K562 (cell line): ENCODE data around the gene SECISBP2. TPM values are rescaled to one million over a fixed set of nuclear protein-coding genes. Genes with fewer than 3 reads are reported as not detected.

ENCODE experiments used
- ATAC-seq: fragments of 200-7000 bp; cut with Tn5 transposase; 3 replicates; pipeline ENCODE4 v1.9.1; 2020; ENCODE audit warnings: moderate library complexity
- BruUV-seq: library from RNA; stranded (reverse); fragments of 400-500 nt; replicated peaks from 2 replicates; lab custom pipeline; 2021; lab: Mats Ljungman, UMichigan
- CTCF ChIA-PET: fragments of 300-600 bp; formaldehyde crosslinking; extraction: SDS; loops from one replicate; lab custom pipeline; 2021; ENCODE audit warnings: low intra/inter-chr PET ratio; lab: Yijun Ruan, JAX
- POLR2A ChIA-PET: fragments of 300-600, 350-650 bp; sonication (Branson Sonifier 250); formaldehyde crosslinking; extraction: SDS; loops from one replicate; lab custom pipeline; 2021; ENCODE audit warnings: antibody characterized with exemption, inconsistent platforms; lab: Yijun Ruan, JAX
- DNase-seq, 4 experiments: peaks; one replicate each; pipeline versions ENCODE4 v3.0.0 to v3.0.0-alpha.2; 2011 to 2018; ENCODE audit warnings: low spot score in 3 of 4, mixed read lengths in 3 of 4; ENCODE audit errors: extremely low read depth in 1 of 4
- FAIRE-seq: peaks from 2 replicates; lab custom pipeline; 2011; peaks lifted over from hg19 to GRCh38; lab: Jason Lieb, UNC
- H2AFZ ChIP-seq: 2 replicates; pipeline ENCODE4 v1.6.0; 2011; ENCODE audit warnings: low read depth, low read length, control low read depth, inconsistent platforms
- H3K27ac ChIP-seq: fragments of 200-600 bp; 3 replicates; pipeline ENCODE4 v1.8.0; 2011; ENCODE audit warnings: low read depth, mild to moderate bottlenecking, control low read depth, inconsistent platforms, low read length, moderate library complexity, mixed read lengths; ENCODE audit errors: extremely low read depth
- H3K27me3 ChIP-seq, 2 experiments: fragments of 300-600 bp in 1 of 2; 2 replicates in 1 of 2; 3 replicates in 1 of 2; pipeline versions ENCODE4 v1.6.0 to v1.8.0; 2011; ENCODE audit warnings: inconsistent platforms in 2 of 2, low read length in 2 of 2, mild to moderate bottlenecking in 1 of 2, mixed read lengths in 1 of 2, moderate library complexity in 1 of 2; ENCODE audit not compliant: control insufficient read depth in 2 of 2, insufficient read depth in 2 of 2
- H3K36me3 ChIP-seq: fragments of 300-600 bp; 3 replicates; pipeline ENCODE4 v1.8.0; 2011; ENCODE audit warnings: mild to moderate bottlenecking, low read length, inconsistent platforms; ENCODE audit not compliant: control insufficient read depth, insufficient read depth
- H3K4me1 ChIP-seq, 2 experiments: fragments of 200-600 bp in 1 of 2; replicated peaks in 1 of 2; 2 replicates in 1 of 2; 3 replicates in 1 of 2; pipeline versions ENCODE4 v1.5.1 to v1.8.0; 2011; ENCODE audit warnings: inconsistent platforms in 2 of 2, low read length in 2 of 2, mild to moderate bottlenecking in 1 of 2, mixed read lengths in 1 of 2, moderate library complexity in 1 of 2; ENCODE audit not compliant: control insufficient read depth in 2 of 2, insufficient read depth in 2 of 2
- H3K4me2 ChIP-seq: 2 replicates; pipeline ENCODE4 v1.6.1; 2011; ENCODE audit warnings: low read length, control low read depth, inconsistent platforms, mixed read lengths; ENCODE audit not compliant: insufficient read depth
- H3K4me3 ChIP-seq: fragments of 200-600 bp; sonication (generic), shearing (Covaris generic); 2 replicates; pipeline ENCODE4 v1.5.1; 2016; ENCODE audit warnings: control low read depth, inconsistent platforms
- H3K79me2 ChIP-seq: fragments of 200-600 bp; 3 replicates; pipeline ENCODE4 v1.8.0; 2011; ENCODE audit warnings: low read length, inconsistent platforms; ENCODE audit not compliant: control insufficient read depth, insufficient read depth
- H3K9ac ChIP-seq, 2 experiments: 2 replicates each; pipeline versions ENCODE4 v1.6.0 to v1.6.1; 2011; ENCODE audit warnings: low read depth in 2 of 2, low read length in 2 of 2, control low read depth in 1 of 2, inconsistent platforms in 1 of 2, mild to moderate bottlenecking in 1 of 2, mixed read lengths in 1 of 2; ENCODE audit not compliant: insufficient read depth in 1 of 2
- H3K9me1 ChIP-seq: one replicate; pipeline ENCODE4 v1.6.0; 2011; ENCODE audit warnings: inconsistent platforms, mild to moderate bottlenecking, low read length, moderate library complexity; ENCODE audit not compliant: control insufficient read depth, insufficient read depth
- H3K9me3 ChIP-seq: replicated peaks from 2 replicates; pipeline ENCODE4 v1.5.1; 2011; ENCODE audit warnings: low read depth, low read length, inconsistent platforms; ENCODE audit not compliant: control insufficient read depth, insufficient read depth
- H4K20me1 ChIP-seq: replicated peaks from 2 replicates; pipeline ENCODE4 v1.6.1; 2011; ENCODE audit warnings: low read length, inconsistent platforms, mixed read lengths; ENCODE audit not compliant: control insufficient read depth, insufficient read depth
- CBFA2T2 ChIP-seq: fragments of 450-650 bp; conservative IDR thresholded peaks from 2 replicates; pipeline ENCODE4 v1.6.1; 2017; ENCODE audit warnings: mild to moderate bottlenecking
- CBFA2T3 ChIP-seq: fragments of 450-650 bp; IDR thresholded peaks from 2 replicates; pipeline ENCODE4 v1.6.1; 2017
- GATA2 ChIP-seq: sonication (generic); formaldehyde crosslinking; IDR thresholded peaks from 2 replicates; pipeline ENCODE4 v1.4.0; 2020; ENCODE audit warnings: mild to moderate bottlenecking, missing genetic modification reagents
- HMGN3 ChIP-seq: IDR thresholded peaks from 2 replicates; pipeline ENCODE4 v1.6.1; 2011; ENCODE audit warnings: borderline replicate concordance, low read depth, mild to moderate bottlenecking, mixed read lengths, low read length; ENCODE audit not compliant: insufficient read length; ENCODE audit errors: extremely low read depth
- NFIC ChIP-seq: fragments of 450-650 bp; IDR thresholded peaks from 2 replicates; pipeline ENCODE4 v1.6.1; 2017; ENCODE audit warnings: mild to moderate bottlenecking, inconsistent platforms
- TCF3 ChIP-seq: sonication (generic); formaldehyde crosslinking; IDR thresholded peaks from 2 replicates; pipeline ENCODE4 v1.4.0; 2020; ENCODE audit warnings: mild to moderate bottlenecking, missing genetic modification reagents
- WGBS: fragments of 100-300 bp; shearing (Covaris generic); methylation state at CpG from one replicate; pipeline ENCODE4 v1.1.6; 2016; ENCODE audit warnings: low coverage, mixed read lengths; ENCODE audit not compliant: insufficient coverage; ENCODE audit errors: missing lambda C conversion rate; 5-methylcytosine and 5-hydroxymethylcytosine counted together
- in situ Hi-C: fragments of 300-500 bp; cut with MboI; formaldehyde crosslinking; loops from 4 replicates; pipeline ENCODE4 v1.15.0; 2018; ENCODE audit warnings: inconsistent platforms, mixed read lengths
- intact Hi-C: fragments of 100-400 bp; cut with micrococcal nuclease; formaldehyde crosslinking; loops from 2 replicates; pipeline ENCODE4 v1.14.2; 2022
- polyA plus RNA-seq, 8 experiments: library from polyadenylated mRNA; depleted of rRNA in 4 of 8; stranded (reverse) in 5 of 8; unstranded in 3 of 8; fragments of >200 nt; fragmentation: Nextera tagmentation in 2 of 8; fragmentation: Illumina TruSeq in 1 of 8; extraction: Ambion mirVana in 2 of 8; extraction: Trizol in 1 of 8; gene quantifications; 2 replicates each; pipeline versions ENCODE4 v1.2.1 to v1.2.3, GENCODE V29; 2011 to 2014; ENCODE audit warnings: inconsistent platforms in 1 of 8, missing spikeins in 1 of 8
- total RNA-seq, 7 experiments: library from RNA; depleted of rRNA in 6 of 7; stranded (reverse); fragments of >200 nt in 6 of 7; fragmentation: Illumina TruSeq in 2 of 7; extraction: Trizol in 2 of 7; gene quantifications; 2 replicates each; pipeline versions ENCODE4 v1.2.1 to v1.2.3, GENCODE V29; 2011 to 2021; ENCODE audit warnings: low replicate concordance in 1 of 7

Gene SECISBP2
- total and polyA plus RNA-seq, 9 of the 15 experiments (the other 6 are each of a cell fraction or from before 2014, with no cell fraction given), result 3.2 to 41.6 (median 26.1) TPM

GRCh38 chr9:89304020-89304833 is 14.1 kb upstream of the SECISBP2 start:
- no peaks in the 10 kb centered on the region for H3K36me3 ChIP-seq
- no peaks in the 10 kb centered on the region for H3K79me2 ChIP-seq
- no peak overlapping the region for H2AFZ ChIP-seq
- no peak overlapping the region for H3K4me2 ChIP-seq
- ChIA-PET POLR2A (no interaction called here), CTCF (no interaction called here)
- peaks cover 1% of the 10 kb centered on the region for H3K9me3 ChIP-seq
- no peak overlapping the region for H3K27ac ChIP-seq
- H3K4me3 ChIP-seq, result no peak overlapping the region
- no peak overlapping the region for H3K9ac ChIP-seq
- intact Hi-C loops, result no loop called here
- no peaks in the 10 kb centered on the region for H3K9me1 ChIP-seq
- in situ Hi-C loops, result no loop called here
- no peaks in the 10 kb centered on the region for H3K27me3 ChIP-seq
- BruUV-seq, result no TSS peak
- 36% methylated on average over 6 of the region's 7 CpGs for WGBS
- no peaks in the 10 kb centered on the region for H4K20me1 ChIP-seq
- H3K4me1 ChIP-seq, result peaks cover under 1 to 2% of the 10 kb centered on the region in 2 experiments; a peak in 2 of 5 replicates
- ATAC-seq (no peak), DNase-seq (no peak), FAIRE-seq (no peak)
- peak; percentile 47 for TF ChIP-seq CBFA2T2
- TF ChIP-seq TCF3 (CRISPR knock-in tag), result peak; percentile 29; the same call in 1 of the 2 replicates
- peak; percentile 54 for TF ChIP-seq CBFA2T3
- TF ChIP-seq HMGN3, result no peak
- peak; percentile 50; the same call in 1 of the 2 replicates for TF ChIP-seq NFIC
- TF ChIP-seq GATA2 (CRISPR knock-in tag), result no peak
